Measurements from ENCODE around the gene ARMC7.

The ARMC7 gene

DNA sequence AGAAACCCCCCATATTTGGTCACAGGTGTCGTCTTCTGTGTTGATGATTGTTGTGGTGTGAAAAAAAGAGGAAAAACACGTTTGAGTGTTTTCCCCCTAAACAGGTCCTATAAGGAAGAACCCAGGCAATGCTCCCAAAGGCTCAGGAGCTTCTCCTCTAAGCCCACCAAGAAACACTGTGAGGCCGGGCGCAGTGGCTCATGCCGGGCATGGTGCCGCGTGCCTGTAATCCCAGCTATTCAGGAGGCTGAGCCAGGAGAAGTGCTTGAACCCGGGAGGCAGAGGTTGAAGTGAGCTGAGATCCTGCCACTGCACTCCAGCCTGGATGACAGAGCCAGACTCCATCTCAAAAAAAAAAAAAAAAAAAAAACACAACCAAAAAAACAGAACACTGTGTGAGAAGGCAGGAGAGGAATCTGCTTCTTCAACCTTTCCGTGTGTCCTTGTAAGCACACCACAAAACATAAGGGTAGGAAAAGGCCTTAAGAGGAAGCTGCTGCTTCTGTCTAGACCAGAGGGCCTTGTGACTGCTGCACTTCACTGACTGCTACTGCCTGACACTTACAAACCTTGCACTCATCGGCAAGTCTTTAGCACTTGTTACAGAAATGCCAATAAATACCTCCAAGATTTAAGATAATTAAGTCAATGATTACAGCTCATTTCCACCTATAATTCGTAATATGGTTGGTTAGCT, 35.2 kb downstream of the ARMC7 start:
- TF ChIP-seq, protein P1, sequence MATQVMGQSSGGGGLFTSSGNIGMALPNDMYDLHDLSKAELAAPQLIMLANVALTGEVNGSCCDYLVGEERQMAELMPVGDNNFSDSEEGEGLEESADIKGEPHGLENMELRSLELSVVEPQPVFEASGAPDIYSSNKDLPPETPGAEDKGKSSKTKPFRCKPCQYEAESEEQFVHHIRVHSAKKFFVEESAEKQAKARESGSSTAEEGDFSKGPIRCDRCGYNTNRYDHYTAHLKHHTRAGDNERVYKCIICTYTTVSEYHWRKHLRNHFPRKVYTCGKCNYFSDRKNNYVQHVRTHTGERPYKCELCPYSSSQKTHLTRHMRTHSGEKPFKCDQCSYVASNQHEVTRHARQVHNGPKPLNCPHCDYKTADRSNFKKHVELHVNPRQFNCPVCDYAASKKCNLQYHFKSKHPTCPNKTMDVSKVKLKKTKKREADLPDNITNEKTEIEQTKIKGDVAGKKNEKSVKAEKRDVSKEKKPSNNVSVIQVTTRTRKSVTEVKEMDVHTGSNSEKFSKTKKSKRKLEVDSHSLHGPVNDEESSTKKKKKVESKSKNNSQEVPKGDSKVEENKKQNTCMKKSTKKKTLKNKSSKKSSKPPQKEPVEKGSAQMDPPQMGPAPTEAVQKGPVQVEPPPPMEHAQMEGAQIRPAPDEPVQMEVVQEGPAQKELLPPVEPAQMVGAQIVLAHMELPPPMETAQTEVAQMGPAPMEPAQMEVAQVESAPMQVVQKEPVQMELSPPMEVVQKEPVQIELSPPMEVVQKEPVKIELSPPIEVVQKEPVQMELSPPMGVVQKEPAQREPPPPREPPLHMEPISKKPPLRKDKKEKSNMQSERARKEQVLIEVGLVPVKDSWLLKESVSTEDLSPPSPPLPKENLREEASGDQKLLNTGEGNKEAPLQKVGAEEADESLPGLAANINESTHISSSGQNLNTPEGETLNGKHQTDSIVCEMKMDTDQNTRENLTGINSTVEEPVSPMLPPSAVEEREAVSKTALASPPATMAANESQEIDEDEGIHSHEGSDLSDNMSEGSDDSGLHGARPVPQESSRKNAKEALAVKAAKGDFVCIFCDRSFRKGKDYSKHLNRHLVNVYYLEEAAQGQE (IDR thresholded peaks at IDR 0.05; ENCODE audit: insufficient read depth in 1 of 2, low read depth in 2 of 2, low read length in 2 of 2) = no peak
- TF ChIP-seq FOXP2 (optimal IDR thresholded peaks at IDR 0.05; ENCODE audit: borderline replicate concordance, extremely low read depth, extremely low read length, insufficient read depth) (no peak), POLR2AphosphoS5 (IDR thresholded peaks at IDR 0.05; ENCODE audit: low read depth, low read length) (no peak; the same call in 1 of the 2 replicates), SIN3A (IDR thresholded peaks at IDR 0.05; ENCODE audit: borderline replicate concordance, insufficient read depth, low read length) (no peak), TAF1 (IDR thresholded peaks at IDR 0.05; ENCODE audit: borderline replicate concordance, insufficient read depth, low read length) (no peak)

DNA sequence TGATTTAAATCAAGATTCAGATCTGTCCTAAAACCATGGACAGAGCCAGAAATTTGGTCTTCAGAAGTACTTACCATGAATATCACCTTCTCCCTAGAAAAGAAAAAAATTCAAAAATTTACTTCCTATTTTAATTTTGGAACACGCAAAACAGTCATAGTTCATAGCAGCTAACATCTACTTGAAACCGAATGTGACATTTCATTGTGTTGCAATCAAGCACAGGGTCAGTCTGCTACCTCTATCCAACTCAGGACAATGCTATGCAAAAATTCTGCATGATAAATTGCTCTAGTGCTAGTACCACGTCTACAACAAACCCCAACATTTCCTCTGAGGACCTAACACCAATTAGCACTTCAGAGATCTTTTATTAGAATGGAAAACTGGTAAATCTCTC, 36.8 kb downstream of the ARMC7 start:
- TF ChIP-seq, protein P1 (IDR thresholded peaks at IDR 0.05; ENCODE audit: insufficient read depth in 1 of 2, low read depth in 2 of 2, low read length in 2 of 2) = no peak

DNA sequence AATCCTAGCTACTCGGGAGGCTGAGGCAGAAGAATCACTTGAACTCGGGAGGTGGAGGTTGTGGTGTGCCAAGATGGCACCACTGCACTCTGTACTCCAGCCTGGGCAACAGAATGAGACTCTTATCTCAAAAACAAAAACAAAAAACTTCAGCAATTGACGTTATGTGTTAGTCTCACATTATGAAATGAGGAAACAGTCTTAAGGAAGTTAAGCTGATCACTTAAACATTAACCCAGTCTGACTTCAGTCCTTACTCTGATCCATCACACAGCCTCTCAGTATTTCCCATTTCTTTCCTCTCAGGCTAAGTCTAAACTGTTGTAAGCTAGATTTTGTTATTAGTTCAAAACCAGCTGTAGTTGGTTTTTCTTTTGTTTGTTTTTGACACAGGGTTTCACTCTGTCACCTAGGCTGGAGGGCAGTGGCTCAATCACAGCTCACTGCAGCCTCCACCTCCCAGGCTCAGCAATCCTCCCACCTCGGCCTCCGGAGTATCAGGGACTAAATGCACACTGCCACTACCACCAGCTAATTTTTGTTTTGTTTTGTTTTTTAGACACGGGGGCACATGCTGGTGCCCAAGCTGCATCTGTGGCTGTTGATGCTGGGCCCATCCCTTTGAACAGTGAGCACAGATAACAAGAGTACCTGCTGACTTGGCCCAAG, 38.2 kb downstream of the ARMC7 start:
- TF ChIP-seq SIN3A (IDR thresholded peaks at IDR 0.05; ENCODE audit: borderline replicate concordance, insufficient read depth, low read length) (no peak), POLR2AphosphoS5 (IDR thresholded peaks at IDR 0.05; ENCODE audit: low read depth, low read length) (no peak), TAF1 (IDR thresholded peaks at IDR 0.05; ENCODE audit: borderline replicate concordance, insufficient read depth, low read length) (no peak), FOXP2 (optimal IDR thresholded peaks at IDR 0.05; ENCODE audit: borderline replicate concordance, extremely low read depth, extremely low read length, insufficient read depth) (no peak)
- TF ChIP-seq, protein P1 (IDR thresholded peaks at IDR 0.05; ENCODE audit: insufficient read depth in 1 of 2, low read depth in 2 of 2, low read length in 2 of 2) = no peak

DNA sequence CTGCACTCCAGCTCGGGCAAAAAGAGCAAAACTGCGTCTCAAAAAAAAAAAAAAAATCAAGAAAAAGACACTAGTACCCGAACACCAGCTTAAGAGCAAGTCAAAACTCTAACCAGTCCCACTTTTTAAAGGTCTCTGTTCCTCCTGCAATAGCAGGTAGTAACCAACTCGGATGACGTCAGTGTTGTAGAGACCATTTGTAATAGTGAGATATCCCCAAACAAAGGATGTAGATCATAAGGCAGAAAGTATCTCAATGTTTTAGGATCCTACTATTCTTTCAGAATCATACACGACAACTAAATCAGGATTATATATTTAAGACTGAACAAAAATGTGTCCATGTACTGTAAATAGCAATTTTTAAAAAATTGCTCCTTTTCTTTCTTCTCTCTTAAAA, 42.2 kb downstream of the ARMC7 start:
- TF ChIP-seq, protein P1 (IDR thresholded peaks at IDR 0.05; ENCODE audit: insufficient read depth in 1 of 2, low read depth in 2 of 2, low read length in 2 of 2) = no peak
- TF ChIP-seq TAF1 (IDR thresholded peaks at IDR 0.05; ENCODE audit: borderline replicate concordance, insufficient read depth, low read length) (no peak), FOXP2 (optimal IDR thresholded peaks at IDR 0.05; ENCODE audit: borderline replicate concordance, extremely low read depth, extremely low read length, insufficient read depth) (no peak), SIN3A (IDR thresholded peaks at IDR 0.05; ENCODE audit: borderline replicate concordance, insufficient read depth, low read length) (no peak), POLR2AphosphoS5 (IDR thresholded peaks at IDR 0.05; ENCODE audit: low read depth, low read length) (no peak)
